Measurements from ENCODE around the gene MKRN1. TPM values are rescaled to one million over a fixed set of nuclear protein-coding genes. Genes with fewer than 3 reads are reported as not detected.

Gene MKRN1
- total and polyA plus RNA-seq, 2 experiments from 2014 or later: 63.7 to 71.5 TPM

GRCh38 chr7:140439359-140439758 is 39.9 kb downstream of the MKRN1 start:
- H3K79me2 ChIP-seq: no peaks in the 10 kb centered on the region
- TF ChIP-seq CTCF (IDR thresholded peaks at IDR 0.05; ENCODE audit: poor library complexity): no peak
- TF ChIP-seq EZH2phosphoT487 (IDR thresholded peaks at IDR 0.05; ENCODE audit: low read depth, severe bottlenecking, unreplicated experiment): no peak
- TF ChIP-seq EZH2 (IDR thresholded peaks at IDR 0.05; ENCODE audit: borderline replicate concordance): no peak
- no peaks in the 10 kb centered on the region for H3K9me3 ChIP-seq (ENCODE audit: low read depth)
- H3K4me2 ChIP-seq: no peak overlapping the region
- 87% methylated on average over 3 of the region's 3 CpGs for WGBS (ENCODE audit: low lambda C conversion rate, missing lambda C conversion rate)
- H3K27ac ChIP-seq: no peak overlapping the region
- no peak overlapping the region for H2AFZ ChIP-seq
- H4K20me1 ChIP-seq (ENCODE audit: insufficient read depth, poor library complexity, severe bottlenecking): no peaks in the 10 kb centered on the region
- no peaks in the 10 kb centered on the region for H3K36me3 ChIP-seq (replicated peaks; ENCODE audit: insufficient read depth, low read depth)
- H3K4me3 ChIP-seq: no peak overlapping the region
- DNase-seq (ENCODE audit: low spot score): no peak
- H3K4me1 ChIP-seq (ENCODE audit: insufficient read depth): no peaks in the 10 kb centered on the region
- H3K9me2 ChIP-seq (replicated peaks; ENCODE audit: insufficient read depth): no peaks in the 10 kb centered on the region
- no peaks in the 10 kb centered on the region for H3K27me3 ChIP-seq

GRCh38 chr7:140435252-140435895 is 43.9 kb downstream of the MKRN1 start:
- no peak overlapping the region for H3K4me3 ChIP-seq

DNA sequence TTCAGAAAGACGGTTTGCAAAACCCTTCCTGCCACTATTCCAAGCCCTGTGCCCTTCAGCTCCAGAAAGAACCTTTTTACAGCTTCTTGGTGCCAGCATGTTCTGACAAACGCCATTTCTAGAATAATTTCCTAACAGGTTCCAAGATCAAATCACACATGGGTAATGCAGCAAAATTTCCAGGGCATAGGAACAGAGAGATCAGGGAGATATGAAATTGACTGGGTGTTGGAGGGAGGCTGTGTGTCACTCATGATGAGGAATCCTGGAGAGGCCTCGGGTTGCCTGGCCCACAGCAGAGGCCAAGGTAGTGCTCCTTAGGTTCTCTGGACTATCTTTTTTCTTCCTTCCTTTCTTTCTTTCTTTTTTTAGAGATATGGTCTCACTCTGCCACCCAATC is 45.9 kb downstream of the MKRN1 start:
- WGBS (ENCODE audit: low lambda C conversion rate, missing lambda C conversion rate): 89% methylated on average over 3 of the region's 3 CpGs
- no peak overlapping the region for H2AFZ ChIP-seq
- DNase-seq (ENCODE audit: low spot score): no peak
- TF ChIP-seq EZH2phosphoT487 (IDR thresholded peaks at IDR 0.05; ENCODE audit: low read depth, severe bottlenecking, unreplicated experiment) (no peak), CTCF (IDR thresholded peaks at IDR 0.05; ENCODE audit: poor library complexity) (no peak), EZH2 (IDR thresholded peaks at IDR 0.05; ENCODE audit: borderline replicate concordance) (no peak)
- no peaks in the 10 kb centered on the region for H3K9me2 ChIP-seq (replicated peaks; ENCODE audit: insufficient read depth)
- no peak overlapping the region for H3K4me3 ChIP-seq
- H3K4me1 ChIP-seq (ENCODE audit: insufficient read depth): no peaks in the 10 kb centered on the region
- H3K27me3 ChIP-seq: no peaks in the 10 kb centered on the region
- H3K9me3 ChIP-seq (ENCODE audit: low read depth): no peaks in the 10 kb centered on the region
- H4K20me1 ChIP-seq (ENCODE audit: insufficient read depth, poor library complexity, severe bottlenecking): no peaks in the 10 kb centered on the region
- H3K79me2 ChIP-seq: no peaks in the 10 kb centered on the region
- H3K36me3 ChIP-seq (replicated peaks; ENCODE audit: insufficient read depth, low read depth): no peaks in the 10 kb centered on the region
- no peak overlapping the region for H3K27ac ChIP-seq
- no peak overlapping the region for H3K4me2 ChIP-seq

More at GRCh38 chr7:140435252-140435895, 43.9 kb downstream of the MKRN1 start:
- Histone ChIP-seq H3K36me3 (replicated peaks; ENCODE audit: insufficient read depth, low read depth) (no peaks in the 10 kb centered on the region), H3K4me1 (ENCODE audit: insufficient read depth) (no peaks in the 10 kb centered on the region), H3K9me3 (ENCODE audit: low read depth) (no peaks in the 10 kb centered on the region), H3K4me2 (no peak overlapping the region), H4K20me1 (ENCODE audit: insufficient read depth, poor library complexity, severe bottlenecking) (no peaks in the 10 kb centered on the region), H3K9me2 (replicated peaks; ENCODE audit: insufficient read depth) (no peaks in the 10 kb centered on the region), H3K27ac (no peak overlapping the region), H3K79me2 (no peaks in the 10 kb centered on the region), H2AFZ (no peak overlapping the region), H3K27me3 (no peaks in the 10 kb centered on the region)
- TF ChIP-seq CTCF (IDR thresholded peaks at IDR 0.05; ENCODE audit: poor library complexity) (no peak), EZH2phosphoT487 (IDR thresholded peaks at IDR 0.05; ENCODE audit: low read depth, severe bottlenecking, unreplicated experiment) (no peak), EZH2 (IDR thresholded peaks at IDR 0.05; ENCODE audit: borderline replicate concordance) (no peak)
- 98% methylated on average over 51 of the region's 51 CpGs for WGBS (ENCODE audit: low lambda C conversion rate, missing lambda C conversion rate)
- DNase-seq (ENCODE audit: low spot score): no peak
